Mesenchymal stem cell (in vitro differentiated cells and primary cell): ENCODE results near the gene GGA3.
A peak's percentile ranks its signal among the peaks of the same experiment; 100 is the strongest.
"Not testable (repeated sequence)": the region's sequence is repeated elsewhere in the genome, so short reads cannot be mapped to it uniquely, and the experiment has no call there.

Experiments
- DNase-seq: peaks from one replicate; pipeline ENCODE4 v3.0.0-alpha.2; 2013
- H2AFZ ChIP-seq: one replicate; pipeline ENCODE4 v1.6.1; 2013; ENCODE audit warnings: low read depth, mild to moderate bottlenecking, control low read depth, inconsistent platforms, low read length, moderate library complexity
- H2AK5ac ChIP-seq: 2 replicates; pipeline ENCODE4 v1.6.1; 2013; ENCODE audit warnings: low read length, moderate library complexity, mild to moderate bottlenecking, inconsistent platforms; ENCODE audit not compliant: severe bottlenecking
- H2BK120ac ChIP-seq: one replicate; pipeline ENCODE4 v1.6.1; 2013; ENCODE audit warnings: low read depth, mild to moderate bottlenecking, inconsistent platforms, low read length, moderate library complexity
- H2BK12ac ChIP-seq, 2 experiments: one replicate each; pipeline ENCODE4 v1.6.1; 2013; ENCODE audit warnings: inconsistent platforms in 2 of 2, low read length in 2 of 2, mild to moderate bottlenecking in 2 of 2, moderate library complexity in 2 of 2, control low read depth in 1 of 2
- H2BK15ac ChIP-seq: one replicate; pipeline ENCODE4 v1.6.1; 2013; ENCODE audit warnings: mild to moderate bottlenecking, low read depth, inconsistent platforms; ENCODE audit not compliant: poor library complexity, severe bottlenecking
- H2BK5ac ChIP-seq: 2 replicates; pipeline ENCODE4 v1.6.1; 2013; ENCODE audit warnings: low read depth, mild to moderate bottlenecking, low read length, control low read depth, inconsistent platforms; ENCODE audit not compliant: poor library complexity, severe bottlenecking
- H3K14ac ChIP-seq, 2 experiments: one replicate each; pipeline ENCODE4 v1.6.1; 2013; ENCODE audit warnings: inconsistent platforms in 2 of 2, low read length in 2 of 2, control low read depth in 1 of 2, mild to moderate bottlenecking in 1 of 2, moderate library complexity in 1 of 2
- H3K18ac ChIP-seq, 2 experiments: one replicate each; pipeline ENCODE4 v1.6.1; 2013; ENCODE audit warnings: inconsistent platforms in 2 of 2, low read length in 2 of 2, control low read depth in 1 of 2, low read depth in 1 of 2, mild to moderate bottlenecking in 1 of 2
- H3K23ac ChIP-seq, 2 experiments: one replicate each; pipeline ENCODE4 v1.6.1; 2013; ENCODE audit warnings: inconsistent platforms in 2 of 2, low read length in 2 of 2, mild to moderate bottlenecking in 2 of 2, moderate library complexity in 2 of 2, control low read depth in 1 of 2
- H3K27ac ChIP-seq: 2 replicates; pipeline ENCODE4 v1.5.1; 2013; ENCODE audit warnings: mild to moderate bottlenecking, moderate library complexity, low read length, control low read depth, inconsistent platforms; ENCODE audit not compliant: poor library complexity, severe bottlenecking
- H3K27me3 ChIP-seq, 2 experiments: 2 replicates each; pipeline versions ENCODE4 v1.6.1 to v1.7.0; 2013; ENCODE audit warnings: low read length in 2 of 2, mild to moderate bottlenecking in 2 of 2, moderate library complexity in 2 of 2, control low read depth in 1 of 2, inconsistent platforms in 1 of 2; ENCODE audit not compliant: control insufficient read depth in 1 of 2, insufficient read depth in 1 of 2
- H3K36me3 ChIP-seq, 2 experiments: 2 replicates each; pipeline versions ENCODE4 v1.6.1 to v1.7.0; 2013; ENCODE audit warnings: low read length in 2 of 2, control low read depth in 1 of 2, inconsistent platforms in 1 of 2, low read depth in 1 of 2, mild to moderate bottlenecking in 1 of 2; ENCODE audit not compliant: insufficient read depth in 2 of 2, control insufficient read depth in 1 of 2
- H3K4ac ChIP-seq, 2 experiments: one replicate each; pipeline ENCODE4 v1.6.1; 2013; ENCODE audit warnings: inconsistent platforms in 2 of 2, low read length in 2 of 2, mild to moderate bottlenecking in 2 of 2, moderate library complexity in 2 of 2, control low read depth in 1 of 2, low read depth in 1 of 2
- H3K4me1 ChIP-seq: 2 replicates; pipeline ENCODE4 v1.6.1; 2013; ENCODE audit warnings: low read depth, low read length, control low read depth; ENCODE audit not compliant: control insufficient read depth, insufficient read depth
- H3K4me2 ChIP-seq: 2 replicates; pipeline ENCODE4 v1.6.1; 2013; ENCODE audit warnings: low read length, mild to moderate bottlenecking, inconsistent platforms; ENCODE audit not compliant: poor library complexity, severe bottlenecking
- H3K4me3 ChIP-seq, 2 experiments: 2 replicates each; pipeline versions ENCODE4 v1.5.1 to v1.7.0; 2013; ENCODE audit warnings: low read length in 2 of 2, mild to moderate bottlenecking in 2 of 2, control low read depth in 1 of 2, low read depth in 1 of 2; ENCODE audit not compliant: insufficient read depth in 1 of 2
- H3K79me1 ChIP-seq: replicated peaks from 2 replicates; pipeline ENCODE4 v1.6.1; 2013; ENCODE audit warnings: mild to moderate bottlenecking, control low read depth, low read length, inconsistent platforms; ENCODE audit not compliant: poor library complexity, severe bottlenecking
- H3K9ac ChIP-seq: 2 replicates; pipeline ENCODE4 v1.7.0; 2013; ENCODE audit warnings: mild to moderate bottlenecking, low read length, moderate library complexity
- H3K9me3 ChIP-seq: 2 replicates; pipeline ENCODE4 v1.7.0; 2013; ENCODE audit warnings: mild to moderate bottlenecking, low read length; ENCODE audit not compliant: control insufficient read depth
- H4K8ac ChIP-seq: one replicate; pipeline ENCODE4 v1.6.1; 2013; ENCODE audit warnings: inconsistent platforms, mild to moderate bottlenecking, low read length, moderate library complexity
- H4K91ac ChIP-seq: one replicate; pipeline ENCODE4 v1.6.1; 2013; ENCODE audit warnings: mild to moderate bottlenecking, low read length, inconsistent platforms
- WGBS: methylation state at CpG from one replicate; pipeline ENCODE4 v1.1.7; 2013; ENCODE audit warnings: mixed read lengths; 5-methylcytosine and 5-hydroxymethylcytosine counted together

GGA3 gene

GRCh38 chr17:75255954-75256698, 5.3 kb downstream of the GGA3 start:
- not testable (repeated sequence) for H2BK15ac ChIP-seq, H3K4ac ChIP-seq, H2AFZ ChIP-seq, H2BK5ac ChIP-seq, H3K23ac ChIP-seq, H3K14ac ChIP-seq, H2BK12ac ChIP-seq, DNase-seq, H3K4me2 ChIP-seq, H3K9ac ChIP-seq, H3K27ac ChIP-seq, H3K4me1 ChIP-seq, H3K36me3 ChIP-seq, H3K27me3 ChIP-seq, H3K18ac ChIP-seq, H4K8ac ChIP-seq, H3K9me3 ChIP-seq, H2BK120ac ChIP-seq, H4K91ac ChIP-seq, H2AK5ac ChIP-seq
- Histone ChIP-seq H3K79me1 (peaks cover 11% of the 10 kb centered on the region), H3K4me3 (peak overlapping the region in 1 of 2 experiments; percentile 14)
- 99% methylated on average over 7 of the region's 11 CpGs for WGBS

GRCh38 chr17:75252039-75252816, 9.2 kb downstream of the GGA3 start:
- Histone ChIP-seq H3K9me3 (no peaks in the 10 kb centered on the region), H4K8ac (no peak overlapping the region), H3K79me1 (peaks cover 19% of the 10 kb centered on the region), H2BK5ac (no peak overlapping the region), H3K18ac (no peak overlapping the region), H2BK120ac (no peak overlapping the region), H3K27me3 (no peaks in the 10 kb centered on the region), H3K4me1 (peaks cover 7% of the 10 kb centered on the region), H2BK12ac (no peak overlapping the region), H2AK5ac (no peak overlapping the region), H3K4me2 (no peak overlapping the region), H4K91ac (no peak overlapping the region), H2BK15ac (no peak overlapping the region), H3K36me3 (peaks cover 0 to 6% of the 10 kb centered on the region in 2 experiments), H3K4me3 (no peak overlapping the region), H3K4ac (no peak overlapping the region), H3K27ac (no peak overlapping the region), H3K9ac (no peak overlapping the region), H3K23ac (no peak overlapping the region), H2AFZ (no peak overlapping the region), H3K14ac (no peak overlapping the region)
- 98% methylated on average over 8 of the region's 8 CpGs for WGBS
- no peak for DNase-seq

DNA sequence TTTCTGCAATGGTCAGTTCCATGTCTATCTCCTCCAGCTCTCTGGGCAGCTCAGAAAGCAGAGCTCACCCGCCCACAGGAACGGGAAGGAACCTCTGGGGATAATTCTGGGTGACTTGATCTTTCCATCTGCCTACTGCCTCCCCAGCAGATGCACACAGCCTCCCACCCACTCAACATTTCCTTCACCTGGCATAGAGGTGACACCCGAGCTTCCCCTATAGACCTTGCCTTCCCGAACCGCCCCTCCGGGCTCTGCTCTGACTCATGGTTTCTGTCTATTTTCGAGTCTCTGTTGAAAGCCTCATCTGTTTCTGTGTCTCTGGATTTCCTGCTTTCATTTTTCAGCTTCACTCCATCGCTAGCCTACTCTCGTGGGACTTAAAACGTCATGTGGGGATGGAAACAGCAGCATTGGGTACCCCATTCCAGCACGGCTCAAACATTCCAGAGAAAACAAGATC, 11.4 kb downstream of the GGA3 start:
- peak; percentile 57 for DNase-seq
- Histone ChIP-seq H3K4me2 (no peak overlapping the region), H3K4me3 (peak overlapping the region in 1 of 2 experiments; percentile 72), H3K79me1 (peaks cover 33% of the 10 kb centered on the region), H2BK5ac (no peak overlapping the region), H2BK120ac (no peak overlapping the region), H3K9ac (peak overlapping the region; percentile 50), H3K18ac (no peak overlapping the region), H4K91ac (no peak overlapping the region), H3K9me3 (no peaks in the 10 kb centered on the region), H2AK5ac (no peak overlapping the region), H3K23ac (no peak overlapping the region), H2AFZ (no peak overlapping the region), H2BK12ac (no peak overlapping the region), H3K27ac (no peak overlapping the region), H2BK15ac (no peak overlapping the region), H4K8ac (no peak overlapping the region), H3K4ac (no peak overlapping the region), H3K36me3 (peaks cover 15 to 22% of the 10 kb centered on the region in 2 experiments), H3K14ac (no peak overlapping the region), H3K27me3 (no peaks in the 10 kb centered on the region), H3K4me1 (peaks cover 7% of the 10 kb centered on the region)
- WGBS = 79% methylated on average over 11 of the region's 11 CpGs

DNA sequence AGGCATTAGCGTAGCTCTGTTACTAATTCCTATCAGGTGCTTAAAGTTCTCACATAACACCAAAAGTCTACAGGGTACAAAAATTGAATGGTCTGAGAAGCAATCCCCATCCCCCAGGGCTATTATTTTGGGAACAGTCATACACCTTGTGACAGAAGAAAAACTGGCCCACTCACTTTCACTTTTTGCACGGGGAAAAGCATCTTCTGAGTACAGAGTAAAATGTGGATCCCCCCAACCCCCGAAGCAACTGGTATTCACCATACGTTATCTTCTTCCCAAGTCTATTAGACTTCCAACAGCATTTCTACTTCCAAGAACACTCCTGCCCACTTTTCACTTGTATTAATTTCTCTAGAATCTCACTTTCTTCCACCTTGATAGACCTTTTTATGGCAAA, 11.8 kb downstream of the GGA3 start:
- H4K91ac ChIP-seq = no peak overlapping the region
- H3K27me3 ChIP-seq = no peaks in the 10 kb centered on the region
- no peak overlapping the region for H2BK15ac ChIP-seq
- no peak overlapping the region for H3K27ac ChIP-seq
- H3K9ac ChIP-seq = peak overlapping the region; percentile 50
- H3K18ac ChIP-seq = no peak overlapping the region
- H2BK5ac ChIP-seq = no peak overlapping the region
- H3K23ac ChIP-seq = no peak overlapping the region
- H3K4ac ChIP-seq = no peak overlapping the region
- no peaks in the 10 kb centered on the region for H3K9me3 ChIP-seq
- no peak overlapping the region for H3K4me2 ChIP-seq
- no peak overlapping the region for H2BK120ac ChIP-seq
- peaks cover 37% of the 10 kb centered on the region for H3K79me1 ChIP-seq
- peaks cover 7% of the 10 kb centered on the region for H3K4me1 ChIP-seq
- no peak overlapping the region for H4K8ac ChIP-seq
- no peak overlapping the region for H3K14ac ChIP-seq
- H2AK5ac ChIP-seq = no peak overlapping the region
- H2BK12ac ChIP-seq = no peak overlapping the region
- peaks cover 20 to 27% of the 10 kb centered on the region in 2 experiments for H3K36me3 ChIP-seq
- DNase-seq = no peak
- WGBS = 96% methylated on average over 4 of the region's 4 CpGs
- H3K4me3 ChIP-seq = peak overlapping the region in 1 of 2 experiments; percentile 72
- no peak overlapping the region for H2AFZ ChIP-seq
